SH-SY5Y (cell line): ENCODE data around the gene TBC1D30.

ENCODE experiments used
- GATA2 ChIP-seq: IDR thresholded peaks from 2 replicates; pipeline ENCODE4 v1.6.1; 2011; ENCODE audit warnings: mild to moderate bottlenecking, low read depth, low read length
- GATA3 ChIP-seq: IDR thresholded peaks from 2 replicates; pipeline ENCODE4 v1.6.1; 2011; ENCODE audit warnings: low read depth, mild to moderate bottlenecking, low read length, moderate library complexity

Gene TBC1D30, protein sequence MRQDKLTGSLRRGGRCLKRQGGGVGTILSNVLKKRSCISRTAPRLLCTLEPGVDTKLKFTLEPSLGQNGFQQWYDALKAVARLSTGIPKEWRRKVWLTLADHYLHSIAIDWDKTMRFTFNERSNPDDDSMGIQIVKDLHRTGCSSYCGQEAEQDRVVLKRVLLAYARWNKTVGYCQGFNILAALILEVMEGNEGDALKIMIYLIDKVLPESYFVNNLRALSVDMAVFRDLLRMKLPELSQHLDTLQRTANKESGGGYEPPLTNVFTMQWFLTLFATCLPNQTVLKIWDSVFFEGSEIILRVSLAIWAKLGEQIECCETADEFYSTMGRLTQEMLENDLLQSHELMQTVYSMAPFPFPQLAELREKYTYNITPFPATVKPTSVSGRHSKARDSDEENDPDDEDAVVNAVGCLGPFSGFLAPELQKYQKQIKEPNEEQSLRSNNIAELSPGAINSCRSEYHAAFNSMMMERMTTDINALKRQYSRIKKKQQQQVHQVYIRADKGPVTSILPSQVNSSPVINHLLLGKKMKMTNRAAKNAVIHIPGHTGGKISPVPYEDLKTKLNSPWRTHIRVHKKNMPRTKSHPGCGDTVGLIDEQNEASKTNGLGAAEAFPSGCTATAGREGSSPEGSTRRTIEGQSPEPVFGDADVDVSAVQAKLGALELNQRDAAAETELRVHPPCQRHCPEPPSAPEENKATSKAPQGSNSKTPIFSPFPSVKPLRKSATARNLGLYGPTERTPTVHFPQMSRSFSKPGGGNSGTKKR

GRCh38 chr12:64824500-64825142 is at the start of gene TBC1D30:
TBC1D30 (plus strand) TSS chr12:64824647; CDS start chr12:64824880, 233 bp downstream.
- TF ChIP-seq GATA3, result no peak
- no peak for TF ChIP-seq GATA2

DNA sequence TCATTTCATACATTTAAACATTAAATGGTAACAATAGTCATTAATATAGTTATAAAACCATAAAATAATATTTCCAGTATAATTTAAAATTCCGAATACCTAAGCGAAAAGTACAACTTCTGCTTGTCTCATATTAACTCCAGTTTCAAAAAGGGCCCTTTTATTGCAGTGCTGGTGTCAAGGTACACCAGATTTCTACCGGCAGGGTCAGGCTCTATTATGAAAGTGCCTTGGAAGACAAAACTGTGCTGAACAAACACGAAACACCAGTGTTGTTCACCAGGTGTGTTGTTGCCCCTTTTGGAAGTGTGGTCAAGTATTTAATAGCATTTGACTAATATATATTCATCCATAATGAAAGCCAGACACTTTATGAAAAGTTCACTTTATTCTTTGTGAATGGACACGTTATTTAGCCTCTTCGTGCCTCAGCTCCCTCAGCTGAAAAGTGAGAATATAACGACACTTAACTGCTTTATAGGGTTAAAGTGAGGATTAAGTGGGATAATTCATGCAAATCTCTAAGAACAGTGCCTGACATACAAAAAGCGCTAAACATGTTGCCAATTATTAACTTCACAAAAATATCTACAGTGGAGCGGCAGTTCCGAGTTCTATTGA is 45.0 kb upstream of the TBC1D30 start:
- no peak for TF ChIP-seq GATA2
- TF ChIP-seq GATA3, result no peak

DNA sequence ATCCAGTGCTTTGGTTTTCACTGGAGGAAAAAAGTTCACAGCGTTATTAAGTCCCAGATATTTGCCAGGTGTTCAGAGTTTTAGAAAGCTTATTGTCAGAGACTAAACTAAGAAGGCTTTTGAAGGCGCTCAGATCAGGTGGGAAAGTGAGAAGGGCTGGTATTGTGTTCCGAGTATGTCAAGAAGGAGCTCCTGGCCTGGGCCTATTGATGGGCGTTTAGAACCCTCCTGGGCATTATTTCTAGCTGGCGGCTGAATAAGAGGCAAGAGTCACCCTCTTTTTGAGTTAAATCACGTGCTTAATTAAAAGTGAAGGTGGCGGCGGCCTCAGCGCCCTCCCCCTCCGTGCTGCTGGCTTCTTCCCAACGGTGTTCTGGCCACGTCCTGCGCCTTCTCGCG is 44.3 kb upstream of the TBC1D30 start:
- TF ChIP-seq GATA2 (no peak), GATA3 (no peak)

DNA sequence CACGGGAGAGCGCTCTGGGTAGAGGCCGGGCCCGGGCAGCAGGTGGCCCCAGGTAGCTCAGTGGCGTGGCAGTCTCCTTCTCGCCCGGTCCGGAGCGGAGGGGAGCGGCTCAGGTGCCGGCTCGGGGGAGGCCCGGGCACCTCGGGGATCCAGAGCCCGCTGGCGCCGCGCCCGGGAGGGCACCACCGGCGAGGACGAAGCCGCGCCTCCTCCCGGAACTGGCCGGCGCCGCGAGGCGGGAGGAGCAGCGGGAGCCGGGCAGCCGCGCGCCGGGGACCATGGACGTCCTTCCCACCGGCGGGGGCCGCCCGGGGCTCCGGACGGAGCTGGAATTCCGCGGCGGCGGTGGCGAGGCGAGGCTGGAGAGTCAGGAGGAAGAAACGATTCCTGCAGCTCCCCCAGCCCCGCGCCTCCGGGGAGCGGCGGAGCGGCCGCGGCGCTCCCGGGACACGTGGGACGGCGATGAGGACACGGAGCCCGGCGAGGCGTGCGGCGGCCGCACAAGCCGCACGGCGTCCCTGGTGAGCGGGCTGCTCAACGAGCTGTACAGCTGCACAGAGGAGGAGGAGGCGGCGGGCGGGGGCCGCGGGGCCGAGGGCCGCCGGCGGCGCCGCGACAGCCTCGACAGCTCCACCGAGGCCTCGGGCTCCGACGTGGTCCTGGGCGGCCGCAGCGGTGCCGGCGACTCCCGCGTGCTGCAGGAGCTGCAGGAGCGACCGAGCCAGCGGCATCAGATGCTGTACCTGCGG is 43.7 kb upstream of the TBC1D30 start:
- TF ChIP-seq GATA2 (no peak), GATA3 (no peak)

DNA sequence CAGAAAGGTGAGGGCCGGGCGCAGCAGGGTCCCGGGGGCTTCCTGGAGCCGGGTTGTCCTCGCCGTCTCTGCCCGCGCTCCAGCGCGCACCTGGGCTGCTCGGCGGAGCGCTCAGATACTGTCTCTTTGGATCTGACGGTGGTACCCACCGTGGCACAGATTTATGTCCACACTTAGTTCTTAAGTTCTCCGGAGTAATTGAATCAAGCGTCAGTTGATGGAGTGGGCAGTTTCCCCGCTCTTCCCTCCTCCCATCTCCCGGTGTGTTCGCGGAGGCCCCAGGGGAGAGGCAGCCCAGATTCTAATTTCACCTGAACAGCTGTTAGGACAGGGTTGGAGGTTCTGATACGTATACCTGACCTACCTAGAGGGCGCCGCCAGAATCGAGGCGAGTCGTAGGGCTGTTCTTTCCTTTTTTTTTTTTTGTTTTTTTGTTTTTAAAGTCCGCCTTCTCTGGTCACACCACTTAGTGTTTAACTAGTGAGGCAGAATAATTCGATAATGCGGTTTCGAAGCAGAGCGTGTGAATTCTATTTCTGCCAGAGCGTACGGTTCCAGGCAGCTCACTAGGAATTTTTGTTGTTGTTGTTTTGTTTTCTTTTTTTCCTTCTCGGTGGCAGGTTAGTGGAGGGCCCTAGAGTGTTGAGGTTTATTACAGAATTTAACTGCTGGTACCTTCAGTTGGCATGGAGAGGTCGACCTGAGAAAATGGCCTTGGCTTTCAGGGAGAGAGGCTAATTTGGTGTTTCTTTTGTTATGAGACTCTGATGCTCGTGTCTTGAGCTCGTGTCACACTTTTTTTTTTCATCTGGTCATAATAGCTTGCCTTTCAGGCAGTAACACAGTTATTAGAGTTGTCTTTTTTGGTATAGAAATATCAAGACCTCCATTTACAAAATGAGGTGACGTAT is 42.9 kb upstream of the TBC1D30 start:
- TF ChIP-seq GATA3 (no peak), GATA2 (no peak)

DNA sequence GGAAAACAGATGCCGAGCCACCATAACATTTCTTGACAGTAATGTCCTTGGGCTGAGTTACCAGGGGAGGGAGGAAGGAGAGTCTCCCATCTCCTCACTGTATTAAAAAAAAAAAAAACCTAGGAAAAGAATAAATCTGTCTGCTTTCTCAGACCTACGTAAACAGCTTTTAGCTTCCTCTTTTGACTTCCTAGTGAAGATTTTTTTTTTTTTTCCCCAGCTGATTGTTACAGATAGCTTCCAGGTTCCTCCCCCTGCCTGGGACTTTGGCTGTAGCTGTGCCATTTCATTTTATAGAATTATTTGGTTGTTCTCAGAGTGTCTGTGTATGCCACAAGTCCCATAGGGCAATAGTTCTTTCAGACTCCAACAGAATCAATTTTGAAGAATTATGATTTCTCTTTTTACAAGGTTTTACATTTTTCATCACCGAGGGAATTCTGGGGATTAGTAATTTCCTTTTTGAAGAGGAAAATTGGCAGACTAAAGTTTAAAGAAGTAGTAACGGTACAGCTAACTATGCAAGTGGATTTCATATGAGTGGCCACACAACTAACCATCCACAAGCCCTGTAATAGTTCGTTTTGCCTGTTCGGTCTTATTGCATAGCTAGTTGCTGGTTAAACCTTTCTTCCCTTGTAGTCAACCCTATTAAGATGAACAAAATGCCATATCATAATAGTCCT is 42.1 kb upstream of the TBC1D30 start:
- TF ChIP-seq GATA3, result no peak
- TF ChIP-seq GATA2, result no peak

DNA sequence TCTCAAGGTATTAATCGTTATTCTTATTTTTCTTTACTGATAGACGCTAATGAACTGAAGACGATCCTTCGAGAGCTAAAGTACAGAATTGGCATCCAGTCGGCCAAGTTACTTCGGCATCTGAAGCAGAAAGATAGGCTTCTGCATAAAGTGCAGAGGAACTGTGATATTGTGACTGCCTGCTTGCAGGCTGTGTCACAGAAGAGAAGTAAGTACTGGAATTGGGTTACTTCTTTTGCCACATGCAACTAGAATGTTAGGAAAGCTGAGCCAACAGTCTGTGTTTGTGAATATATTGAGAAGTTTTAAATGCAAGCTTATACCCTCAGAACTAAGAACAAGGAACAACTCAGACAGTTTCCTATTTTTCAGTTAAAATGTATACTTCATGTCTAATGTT is 38.6 kb upstream of the TBC1D30 start:
- TF ChIP-seq GATA2 (no peak), GATA3 (no peak)

DNA sequence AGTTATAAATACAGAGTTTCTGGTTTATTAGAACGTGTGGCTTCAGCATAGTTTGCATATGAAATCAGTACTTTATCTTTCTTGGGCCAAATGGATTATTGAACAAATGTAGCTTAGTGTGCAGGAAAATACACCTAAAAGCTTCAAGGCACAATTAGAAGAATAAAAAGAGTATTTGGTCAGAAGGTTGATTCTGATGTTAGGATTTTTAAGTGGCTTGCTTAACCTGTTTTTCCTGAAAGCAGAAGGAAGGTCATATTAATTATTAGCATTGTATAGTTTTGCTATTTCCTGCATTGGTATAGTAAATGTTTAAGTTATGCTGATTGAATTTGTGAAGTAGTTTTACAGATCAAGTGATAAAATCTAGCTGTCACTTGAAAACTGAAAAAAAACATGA is 34.3 kb upstream of the TBC1D30 start:
- TF ChIP-seq GATA2 (no peak), GATA3 (no peak)

DNA sequence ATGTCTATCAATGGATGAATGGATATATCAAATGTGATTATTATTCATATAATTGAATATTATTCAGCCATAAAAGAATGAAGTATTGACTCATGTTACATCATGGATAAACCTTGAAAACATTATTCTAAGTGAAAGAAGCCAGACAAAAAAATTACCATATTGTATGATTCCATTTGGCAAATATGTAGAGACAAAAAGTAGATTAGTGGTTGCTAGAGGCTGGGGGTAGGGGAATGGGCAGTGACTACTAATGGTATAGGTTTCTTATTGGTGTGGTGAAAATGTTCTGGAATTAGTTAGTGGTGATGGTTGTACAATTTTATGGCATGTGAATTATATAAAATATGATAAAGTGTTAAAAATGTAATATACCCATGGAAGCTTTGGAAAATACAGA is 33.4 kb upstream of the TBC1D30 start:
- TF ChIP-seq GATA2 (no peak), GATA3 (no peak)

DNA sequence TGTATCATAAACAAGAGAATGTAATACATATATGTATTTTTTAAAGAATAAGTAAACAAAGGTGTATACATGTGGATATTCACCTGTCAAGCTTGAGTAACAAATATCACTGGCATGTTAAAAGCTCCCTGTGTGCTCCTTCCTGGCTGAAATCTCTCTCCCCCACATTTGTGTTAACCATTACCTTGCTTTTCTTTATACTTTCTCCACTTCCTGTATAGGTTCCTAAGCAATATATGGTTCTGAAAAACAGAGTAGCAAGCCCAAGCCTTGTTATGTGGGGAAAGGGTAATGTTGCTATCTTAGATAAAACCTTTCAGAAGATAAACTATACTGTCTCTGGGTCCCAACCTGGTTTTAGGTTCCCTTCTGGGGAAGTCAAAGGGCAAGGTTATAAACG is 32.3 kb upstream of the TBC1D30 start:
- no peak for TF ChIP-seq GATA3

- TF ChIP-seq GATA3 (no peak), GATA2 (no peak)
These were observed 30.8 kb upstream of the TBC1D30 start for GRCh38 chr12:64793610-64794009.

DNA sequence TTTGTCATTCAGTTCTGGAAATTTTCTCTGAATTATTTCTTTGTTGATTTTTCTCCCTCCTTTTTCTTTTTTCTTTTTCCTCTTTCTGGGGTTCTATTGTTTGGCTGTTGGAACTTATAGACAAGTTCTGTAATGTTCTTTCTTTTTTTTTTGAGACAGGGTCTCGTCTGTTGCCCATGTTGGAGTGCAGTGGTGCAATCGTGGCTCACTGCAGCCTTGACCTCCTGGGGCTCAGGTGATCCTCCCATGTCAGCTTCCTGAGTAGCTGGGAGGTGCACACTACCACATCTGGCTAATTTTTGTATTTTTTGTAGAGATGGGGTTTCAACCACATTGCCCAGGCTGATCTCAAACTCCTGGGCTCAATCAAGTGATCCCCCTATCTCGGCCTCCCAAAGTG is 30.1 kb upstream of the TBC1D30 start:
- no peak for TF ChIP-seq GATA2
- TF ChIP-seq GATA3, result no peak

GRCh38 chr12:64796205-64796845 is 28.1 kb upstream of the TBC1D30 start:
- no peak for TF ChIP-seq GATA2
- no peak for TF ChIP-seq GATA3

GRCh38 chr12:64797156-64797555 is 27.3 kb upstream of the TBC1D30 start:
- TF ChIP-seq GATA2, result no peak
- no peak for TF ChIP-seq GATA3
